ENCODE results near the gene PDYN.
"Not testable (repeated sequence)": the region's sequence is repeated elsewhere in the genome, so short reads cannot be mapped to it uniquely, and the experiment has no call there.

Gene PDYN

DNA sequence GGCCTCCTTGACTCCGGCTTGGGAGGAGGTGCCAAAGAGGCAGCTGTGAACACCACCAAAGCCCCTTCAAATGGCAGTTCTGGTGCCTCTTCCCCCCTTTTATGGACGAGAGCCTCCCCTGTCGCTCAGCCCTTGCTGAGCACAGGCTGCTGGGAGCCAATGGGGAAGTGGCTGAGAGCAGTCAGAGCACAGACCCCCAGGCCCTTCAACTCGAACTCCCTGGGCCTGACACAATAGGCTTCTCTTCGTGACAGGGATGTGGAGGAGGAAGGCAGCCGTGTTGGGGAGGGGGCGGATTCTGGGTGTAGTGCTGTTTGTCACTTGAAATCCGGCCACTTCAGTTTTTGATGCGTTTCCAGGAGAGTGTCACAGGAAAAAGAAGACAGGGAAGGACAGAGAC lies at the start of gene PDYN:
Gene PDYN, minus strand, starts transcription at position 73 of the 400 bp plus-strand sequence. CDS start 10,974 bp downstream, outside the sequence.
- Histone ChIP-seq H3K4me1 (ENCODE audit: control insufficient read depth in 1 of 2, insufficient read depth in 2 of 2, low read length in 2 of 2) (no peaks in the 10 kb centered on the region), H3K27me3 (ENCODE audit: low read depth, low read length) (peaks cover 23% of the 10 kb centered on the region), H3K27ac (ENCODE audit: low read length) (no peak within 1 kb of the TSS), H3K4me3 (ENCODE audit: low read depth in 1 of 2, low read length in 2 of 2) (no peak within 1 kb of the TSS), H3K36me3 (ENCODE audit: control insufficient read depth in 1 of 2, insufficient read depth in 2 of 2, low read length in 2 of 2) (no peaks in the 10 kb centered on the region), H3K9me3 (ENCODE audit: control insufficient read depth in 1 of 2, low read length in 2 of 2) (no peaks in the 10 kb centered on the region)

DNA sequence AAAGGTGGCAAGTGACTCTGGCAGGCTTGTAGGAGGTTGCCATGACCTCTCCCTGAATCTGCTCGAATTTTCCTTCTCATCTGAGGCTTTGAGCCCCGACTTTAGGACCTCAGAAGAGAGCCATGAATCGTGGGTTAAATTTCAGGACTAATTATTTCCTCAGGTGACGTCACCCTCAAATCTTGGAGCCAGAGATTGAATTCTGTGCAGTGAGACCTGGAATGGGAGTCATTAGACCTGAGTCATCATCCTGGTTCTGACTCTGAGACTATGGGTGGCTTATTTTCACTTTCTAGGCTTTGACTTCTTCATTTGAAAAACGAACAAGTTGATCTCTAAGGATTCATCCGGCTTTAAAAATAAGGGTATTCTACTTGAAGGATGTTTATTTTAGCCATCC lies 48.5 kb upstream of the PDYN start:
- H3K4me3 ChIP-seq (ENCODE audit: low read depth in 1 of 2, low read length in 2 of 2) = no peak overlapping the region
- no peaks in the 10 kb centered on the region for H3K36me3 ChIP-seq (ENCODE audit: control insufficient read depth in 1 of 2, insufficient read depth in 2 of 2, low read length in 2 of 2)
- no peak overlapping the region for H3K27ac ChIP-seq (ENCODE audit: low read length)
- H3K4me1 ChIP-seq (ENCODE audit: control insufficient read depth in 1 of 2, insufficient read depth in 2 of 2, low read length in 2 of 2) = no peaks in the 10 kb centered on the region
- no peaks in the 10 kb centered on the region for H3K9me3 ChIP-seq (ENCODE audit: control insufficient read depth in 1 of 2, low read length in 2 of 2)
- H3K27me3 ChIP-seq (ENCODE audit: low read depth, low read length) = no peaks in the 10 kb centered on the region

DNA sequence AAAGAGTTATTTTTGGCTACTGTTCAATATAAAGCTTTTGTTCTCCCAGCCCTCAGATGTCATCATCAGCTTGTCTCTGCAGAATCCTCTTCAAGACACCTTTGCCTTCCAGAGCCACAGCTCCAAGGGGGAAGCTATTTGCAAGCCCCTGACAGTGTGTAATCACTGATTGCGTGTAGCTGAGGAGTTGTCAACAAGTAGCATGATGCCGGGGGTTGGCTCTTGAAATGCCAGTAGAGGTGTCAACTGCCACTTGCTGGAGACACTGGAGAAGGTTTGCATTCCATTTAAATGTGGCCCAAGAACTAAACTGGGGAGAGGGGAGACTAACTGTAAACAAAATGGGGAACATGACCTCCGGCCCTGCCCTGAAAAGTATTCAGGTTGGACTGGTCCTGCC lies 44.3 kb upstream of the PDYN start:
- no peaks in the 10 kb centered on the region for H3K36me3 ChIP-seq (ENCODE audit: control insufficient read depth in 1 of 2, insufficient read depth in 2 of 2, low read length in 2 of 2)
- no peaks in the 10 kb centered on the region for H3K4me1 ChIP-seq (ENCODE audit: control insufficient read depth in 1 of 2, insufficient read depth in 2 of 2, low read length in 2 of 2)
- H3K27ac ChIP-seq (ENCODE audit: low read length) = no peak overlapping the region
- no peaks in the 10 kb centered on the region for H3K27me3 ChIP-seq (ENCODE audit: low read depth, low read length)
- H3K4me3 ChIP-seq (ENCODE audit: low read depth in 1 of 2, low read length in 2 of 2) = no peak overlapping the region
- H3K9me3 ChIP-seq (ENCODE audit: control insufficient read depth in 1 of 2, low read length in 2 of 2) = no peaks in the 10 kb centered on the region

DNA sequence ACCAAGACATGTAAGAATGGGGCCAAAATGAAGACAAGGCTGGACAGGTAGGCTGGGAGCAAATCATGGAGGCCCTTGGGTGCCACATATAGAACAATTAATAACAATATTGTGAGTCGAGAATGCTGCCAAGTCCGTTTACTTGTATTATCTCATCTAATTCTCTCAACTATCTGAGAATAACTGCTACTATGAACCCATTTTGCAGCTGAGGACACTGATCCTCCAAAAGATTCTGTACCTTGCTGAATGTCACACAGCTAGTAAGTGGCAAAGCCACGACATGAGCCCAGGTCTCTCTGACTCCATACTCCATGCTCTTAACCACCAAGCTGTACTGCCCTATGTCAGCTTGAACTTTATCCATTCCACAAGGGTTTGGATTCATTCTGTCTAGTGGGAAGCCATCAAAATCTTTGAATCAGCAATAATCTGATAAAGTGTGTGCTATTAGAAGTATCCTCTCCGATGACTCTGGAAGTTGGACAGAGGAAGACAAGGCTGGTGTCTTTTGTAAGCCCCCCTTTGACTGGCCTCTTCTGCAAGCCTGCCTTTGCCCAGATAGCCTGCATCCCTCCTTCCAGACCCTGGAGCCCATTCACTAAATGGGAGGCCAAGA lies 43.5 kb upstream of the PDYN start:
- Histone ChIP-seq H3K36me3 (ENCODE audit: control insufficient read depth in 1 of 2, insufficient read depth in 2 of 2, low read length in 2 of 2) (no peaks in the 10 kb centered on the region), H3K27me3 (ENCODE audit: low read depth, low read length) (no peaks in the 10 kb centered on the region), H3K27ac (ENCODE audit: low read length) (no peak overlapping the region), H3K4me1 (ENCODE audit: control insufficient read depth in 1 of 2, insufficient read depth in 2 of 2, low read length in 2 of 2) (no peaks in the 10 kb centered on the region), H3K4me3 (ENCODE audit: low read depth in 1 of 2, low read length in 2 of 2) (no peak overlapping the region), H3K9me3 (ENCODE audit: control insufficient read depth in 1 of 2, low read length in 2 of 2) (no peaks in the 10 kb centered on the region)

DNA sequence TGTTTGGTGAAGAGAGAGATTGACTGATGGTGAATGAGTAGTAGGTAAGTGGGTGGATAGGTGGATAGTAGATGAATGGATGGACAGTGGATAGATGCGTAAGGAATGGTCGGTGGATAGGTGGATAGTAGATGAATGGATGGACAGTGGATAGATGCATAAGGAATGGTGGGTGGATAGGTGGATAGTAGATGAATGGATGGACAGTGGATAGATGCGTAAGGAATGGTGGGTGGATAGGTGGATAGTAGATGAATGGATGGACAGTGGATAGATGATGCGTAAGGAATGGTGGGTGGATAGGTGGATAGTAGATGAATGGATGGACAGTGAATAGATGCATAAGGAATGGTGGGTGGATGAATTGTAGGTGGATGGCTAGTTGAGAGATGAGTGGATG lies 42.5 kb upstream of the PDYN start:
- not testable (repeated sequence) for H3K27ac ChIP-seq (ENCODE audit: low read length); H3K4me1 ChIP-seq (ENCODE audit: control insufficient read depth in 1 of 2, insufficient read depth in 2 of 2, low read length in 2 of 2); H3K4me3 ChIP-seq (ENCODE audit: low read depth in 1 of 2, low read length in 2 of 2); H3K36me3 ChIP-seq (ENCODE audit: control insufficient read depth in 1 of 2, insufficient read depth in 2 of 2, low read length in 2 of 2); H3K27me3 ChIP-seq (ENCODE audit: low read depth, low read length); H3K9me3 ChIP-seq (ENCODE audit: control insufficient read depth in 1 of 2, low read length in 2 of 2)

DNA sequence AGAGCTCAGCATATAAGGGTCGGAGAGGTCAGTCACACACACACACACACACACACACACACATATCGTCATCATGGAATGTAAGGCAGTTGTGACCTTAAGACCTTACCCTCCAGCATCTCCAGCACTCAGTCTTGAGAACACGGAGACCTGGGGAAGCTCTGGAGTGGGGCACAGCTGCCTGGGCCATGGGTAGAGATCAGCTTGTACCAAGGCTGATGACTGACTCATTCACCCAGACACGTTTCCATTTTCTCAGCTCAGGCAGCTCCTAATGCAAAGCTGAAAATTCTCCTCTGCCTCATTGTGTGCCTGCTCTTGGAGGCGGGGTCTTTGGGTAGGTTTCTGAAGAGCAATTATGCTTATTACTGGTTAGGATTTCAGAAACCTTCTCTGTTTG lies 38.3 kb upstream of the PDYN start:
- Histone ChIP-seq H3K27me3 (ENCODE audit: low read depth, low read length) (no peaks in the 10 kb centered on the region), H3K4me1 (ENCODE audit: control insufficient read depth in 1 of 2, insufficient read depth in 2 of 2, low read length in 2 of 2) (no peaks in the 10 kb centered on the region), H3K27ac (ENCODE audit: low read length) (no peak overlapping the region), H3K36me3 (ENCODE audit: control insufficient read depth in 1 of 2, insufficient read depth in 2 of 2, low read length in 2 of 2) (no peaks in the 10 kb centered on the region), H3K9me3 (ENCODE audit: control insufficient read depth in 1 of 2, low read length in 2 of 2) (no peaks in the 10 kb centered on the region), H3K4me3 (ENCODE audit: low read depth in 1 of 2, low read length in 2 of 2) (no peak overlapping the region)

DNA sequence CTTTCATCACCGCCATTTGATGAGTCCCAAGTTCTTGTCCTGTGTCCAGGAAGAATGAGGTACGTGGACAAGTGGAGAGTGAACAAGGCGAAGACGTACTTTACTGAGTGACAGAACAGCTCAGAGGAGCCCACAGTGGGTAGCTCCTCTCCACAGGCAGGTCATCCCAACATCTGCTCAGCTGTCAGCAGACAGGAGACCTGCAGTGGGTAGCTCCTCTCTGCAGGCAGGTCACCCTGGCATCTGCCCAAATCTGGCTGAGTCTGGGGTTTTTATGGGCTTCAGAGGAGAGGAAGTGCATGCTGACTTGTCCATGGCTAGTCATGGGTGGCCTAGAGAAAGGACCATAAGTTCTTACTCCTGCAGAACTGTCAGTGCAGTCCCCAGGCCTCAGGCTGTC lies 32.7 kb upstream of the PDYN start:
- H3K27me3 ChIP-seq (ENCODE audit: low read depth, low read length) = no peaks in the 10 kb centered on the region
- H3K4me3 ChIP-seq (ENCODE audit: low read depth in 1 of 2, low read length in 2 of 2) = no peak overlapping the region
- H3K9me3 ChIP-seq (ENCODE audit: control insufficient read depth in 1 of 2, low read length in 2 of 2) = peaks cover 0 to 10% of the 10 kb centered on the region in 2 donors
- H3K4me1 ChIP-seq (ENCODE audit: control insufficient read depth in 1 of 2, insufficient read depth in 2 of 2, low read length in 2 of 2) = no peaks in the 10 kb centered on the region
- no peak overlapping the region for H3K27ac ChIP-seq (ENCODE audit: low read length)
- H3K36me3 ChIP-seq (ENCODE audit: control insufficient read depth in 1 of 2, insufficient read depth in 2 of 2, low read length in 2 of 2) = no peaks in the 10 kb centered on the region

DNA sequence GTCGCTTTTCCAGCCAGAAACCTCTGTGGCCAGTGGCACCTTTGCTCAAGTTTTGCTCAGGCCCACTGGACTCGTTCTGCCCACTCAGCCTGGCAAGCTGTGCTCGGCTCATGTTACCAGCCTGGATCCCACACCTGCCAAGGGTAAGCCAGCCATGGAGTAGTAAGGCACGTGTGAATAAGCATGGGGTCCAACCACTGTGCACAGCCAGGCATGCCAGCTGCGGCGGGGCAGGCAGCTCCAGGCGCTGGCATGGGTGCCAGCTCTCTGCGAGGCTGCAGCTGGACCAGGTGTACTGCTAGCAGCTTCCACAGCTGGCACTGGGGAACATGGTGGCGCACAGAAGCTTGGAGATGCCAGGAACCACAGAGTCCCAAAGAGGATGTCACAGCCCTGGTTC lies 32.1 kb upstream of the PDYN start:
- H3K27ac ChIP-seq (ENCODE audit: low read length) = no peak overlapping the region
- no peak overlapping the region for H3K4me3 ChIP-seq (ENCODE audit: low read depth in 1 of 2, low read length in 2 of 2)
- H3K4me1 ChIP-seq (ENCODE audit: control insufficient read depth in 1 of 2, insufficient read depth in 2 of 2, low read length in 2 of 2) = no peaks in the 10 kb centered on the region
- H3K27me3 ChIP-seq (ENCODE audit: low read depth, low read length) = no peaks in the 10 kb centered on the region
- H3K9me3 ChIP-seq (ENCODE audit: control insufficient read depth in 1 of 2, low read length in 2 of 2) = peaks cover 0 to 10% of the 10 kb centered on the region in 2 donors
- H3K36me3 ChIP-seq (ENCODE audit: control insufficient read depth in 1 of 2, insufficient read depth in 2 of 2, low read length in 2 of 2) = no peaks in the 10 kb centered on the region

DNA sequence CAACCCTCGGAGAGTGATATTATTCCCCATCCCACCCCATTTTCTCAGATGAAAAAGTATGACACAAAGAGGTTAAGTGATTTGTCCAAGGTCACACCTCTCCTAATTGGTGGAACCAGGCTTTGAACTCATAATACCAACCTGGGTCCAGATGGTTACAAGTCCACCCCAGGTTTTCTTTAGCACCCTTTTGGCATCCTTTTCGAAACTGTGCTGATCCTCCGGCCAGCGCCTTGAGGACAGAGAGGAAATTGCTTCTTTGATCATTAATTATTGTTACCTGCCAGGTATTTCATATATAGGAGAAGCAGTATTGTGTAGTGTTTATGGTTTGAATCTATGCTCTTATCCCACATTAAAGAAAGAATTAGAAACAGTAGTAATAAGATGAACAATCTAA lies 29.3 kb upstream of the PDYN start:
- no peak overlapping the region for H3K4me3 ChIP-seq (ENCODE audit: low read depth in 1 of 2, low read length in 2 of 2)
- peaks cover 0 to 10% of the 10 kb centered on the region in 2 donors for H3K9me3 ChIP-seq (ENCODE audit: control insufficient read depth in 1 of 2, low read length in 2 of 2)
- no peak overlapping the region for H3K27ac ChIP-seq (ENCODE audit: low read length)
- H3K36me3 ChIP-seq (ENCODE audit: control insufficient read depth in 1 of 2, insufficient read depth in 2 of 2, low read length in 2 of 2) = no peaks in the 10 kb centered on the region
- no peaks in the 10 kb centered on the region for H3K27me3 ChIP-seq (ENCODE audit: low read depth, low read length)
- H3K4me1 ChIP-seq (ENCODE audit: control insufficient read depth in 1 of 2, insufficient read depth in 2 of 2, low read length in 2 of 2) = no peaks in the 10 kb centered on the region

DNA sequence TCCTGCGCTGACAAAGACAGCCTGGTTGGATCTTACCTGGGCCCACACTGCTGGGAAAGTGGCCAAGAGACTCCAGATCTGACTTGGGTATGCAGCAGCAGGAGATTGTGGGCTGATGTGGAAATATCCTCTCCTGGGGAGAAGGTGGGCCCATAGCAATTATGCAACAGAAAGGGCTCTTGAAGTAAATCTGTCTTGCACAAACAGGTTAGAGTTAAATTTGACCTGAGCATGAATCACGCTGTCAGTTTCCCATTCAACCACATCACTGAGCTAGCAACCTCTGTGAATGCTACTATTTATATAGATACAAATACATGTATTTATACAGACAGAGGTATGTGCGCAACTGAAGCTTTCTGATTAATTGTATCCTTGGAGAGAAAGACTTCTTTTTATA lies 28.3 kb upstream of the PDYN start:
- no peak overlapping the region for H3K27ac ChIP-seq (ENCODE audit: low read length)
- H3K4me3 ChIP-seq (ENCODE audit: low read depth in 1 of 2, low read length in 2 of 2) = no peak overlapping the region
- no peaks in the 10 kb centered on the region for H3K27me3 ChIP-seq (ENCODE audit: low read depth, low read length)
- H3K9me3 ChIP-seq (ENCODE audit: control insufficient read depth in 1 of 2, low read length in 2 of 2) = peaks cover 0 to 10% of the 10 kb centered on the region in 2 donors
- H3K4me1 ChIP-seq (ENCODE audit: control insufficient read depth in 1 of 2, insufficient read depth in 2 of 2, low read length in 2 of 2) = no peaks in the 10 kb centered on the region
- no peaks in the 10 kb centered on the region for H3K36me3 ChIP-seq (ENCODE audit: control insufficient read depth in 1 of 2, insufficient read depth in 2 of 2, low read length in 2 of 2)

DNA sequence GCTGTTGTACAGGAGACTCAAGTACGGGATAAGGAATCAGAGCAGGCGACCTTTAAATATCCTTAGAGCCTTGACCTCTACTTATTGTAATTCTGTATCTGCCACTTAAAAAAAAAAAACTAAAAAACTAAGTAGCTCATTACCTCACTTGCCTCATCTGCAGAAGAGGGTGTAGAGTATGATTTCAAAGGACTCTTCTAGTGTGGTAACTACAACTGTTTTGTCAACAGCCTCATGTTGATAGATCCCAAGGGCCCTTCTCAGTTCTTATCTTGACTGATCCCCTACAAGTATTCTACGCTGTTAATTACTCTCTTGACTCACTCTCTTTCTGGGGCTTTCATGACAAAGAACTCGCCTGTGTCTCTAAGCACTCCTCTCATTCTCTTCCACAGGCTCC lies 16.7 kb upstream of the PDYN start:
- no peaks in the 10 kb centered on the region for H3K36me3 ChIP-seq (ENCODE audit: control insufficient read depth in 1 of 2, insufficient read depth in 2 of 2, low read length in 2 of 2)
- H3K27ac ChIP-seq (ENCODE audit: low read length) = no peak overlapping the region
- no peaks in the 10 kb centered on the region for H3K4me1 ChIP-seq (ENCODE audit: control insufficient read depth in 1 of 2, insufficient read depth in 2 of 2, low read length in 2 of 2)
- no peak overlapping the region for H3K4me3 ChIP-seq (ENCODE audit: low read depth in 1 of 2, low read length in 2 of 2)
- H3K9me3 ChIP-seq (ENCODE audit: control insufficient read depth in 1 of 2, low read length in 2 of 2) = no peaks in the 10 kb centered on the region
- no peaks in the 10 kb centered on the region for H3K27me3 ChIP-seq (ENCODE audit: low read depth, low read length)
